Heart right ventricle (tissue), 16 donors: Measurements from ENCODE around the gene SHANK1. TPM values are rescaled to one million over a fixed set of nuclear protein-coding genes. Genes with fewer than 3 reads are reported as not detected.
A peak's percentile ranks its signal among the peaks of the same experiment; 100 is the strongest.
"Not testable (repeated sequence)": the region's sequence is repeated elsewhere in the genome, so short reads cannot be mapped to it uniquely, and the experiment has no call there.

Experiments used
- ATAC-seq, 8 donors: fragments of 200-7000 bp; cut with Tn5 transposase; one replicate each; pipeline ENCODE4 v1.9.1; 2020; ENCODE audit warnings: mild to moderate bottlenecking in 8 of 8, moderate library complexity in 8 of 8, moderate number of reproducible peaks in 1 of 8
- DNase-seq, 2 donors: peaks; one replicate each; pipeline ENCODE4 v3.0.0-alpha.2; 2020
- H3K27ac ChIP-seq, 10 donors: fragments of 200-600 bp; sonication (generic) in 2 of 10; one replicate each; pipeline versions ENCODE4 v1.5.0 to v1.8.0; 2020 to 2022; ENCODE audit warnings: mild to moderate bottlenecking in 3 of 10
- H3K27me3 ChIP-seq, 7 donors: fragments of 200-600 bp; one replicate each; pipeline ENCODE4 v1.8.0; 2021 to 2022; ENCODE audit warnings: mild to moderate bottlenecking in 2 of 7
- H3K36me3 ChIP-seq, 9 donors: fragments of 200-600 bp; sonication (generic) in 1 of 9; one replicate each; pipeline versions ENCODE4 v1.5.0 to v1.8.0; 2020 to 2022; ENCODE audit warnings: mild to moderate bottlenecking in 2 of 9
- H3K4me1 ChIP-seq, 9 donors: fragments of 200-600 bp; sonication (generic) in 1 of 9; one replicate each; pipeline versions ENCODE4 v1.5.0 to v1.8.0; 2020 to 2022; ENCODE audit warnings: mild to moderate bottlenecking in 4 of 9
- H3K4me3 ChIP-seq, 10 donors: fragments of 200-600 bp; sonication (generic) in 2 of 10; one replicate each; pipeline versions ENCODE4 v1.5.0 to v1.8.0; 2020 to 2022; ENCODE audit warnings: mild to moderate bottlenecking in 7 of 10, moderate library complexity in 2 of 10
- H3K9me3 ChIP-seq, 11 donors: fragments of 200-600 bp in 10 of 11; sonication (generic) in 2 of 11; one replicate each; pipeline versions ENCODE4 v1.5.0 to v1.8.0; 2013 to 2022; ENCODE audit warnings: mild to moderate bottlenecking in 2 of 11, control low read depth in 1 of 11, moderate library complexity in 1 of 11
- CTCF ChIP-seq, 9 donors: fragments of 200-600 bp; sonication (generic) in 2 of 9; IDR thresholded peaks; one replicate each; pipeline versions ENCODE4 v1.5.0 to v1.8.0; 2021 to 2022; ENCODE audit warnings: antibody characterized with exemption in 9 of 9, mild to moderate bottlenecking in 5 of 9, moderate library complexity in 1 of 9
- WGBS, 2 donors: extraction: QIAGEN DNeasy Blood & Tissue Kit; methylation state at CpG; one replicate each; pipeline ENCODE4 v1.1.7; 2013; ENCODE audit warnings: inconsistent platforms in 1 of 2; 5-methylcytosine and 5-hydroxymethylcytosine counted together
- intact Hi-C, 10 donors: fragments of 100-400 bp; cut with DNase I; formaldehyde crosslinking; loops; one replicate each; pipeline versions ENCODE4 v1.11.1 to v1.14.2; 2022
- long read RNA-seq, 3 donors: library from polyadenylated mRNA; unstranded; transcript quantifications; one replicate each; pipeline ENCODE4 v2.0.0, GENCODE V29; 2020 to 2021
- polyA plus RNA-seq, 2 donors: library from polyadenylated mRNA; stranded (reverse); fragments of 200-250 nt; gene quantifications; one replicate each; pipeline ENCODE4 v1.2.3, GENCODE V29; 2013
- total RNA-seq, 10 donors: library from RNA; stranded (reverse); fragmentation: NEBNext Ultra II Directional in 3 of 10; extraction: Animal tissue kit (Norgen Biotek cat#: 25700) in 3 of 10; gene quantifications; one replicate each; pipeline versions ENCODE4 v1.2.1 to v1.2.4, GENCODE V29; 2021 to 2023
- donor health status: Arrhythmogenic right ventricular cardiomyopathy.
- donor health status: ischemic (EF 13 %, LVEDD 7.1; RV severe dilation, severe dysfunction).
- donor health status: healthy with polysubstance abuse.
- donor health status: DM: no; HTN: yes; CAD: no.
- donor health status: DM: no; HTN: no; CAD: no.
- donor health status: ischemic (EF 25% LVEDD 6.9; RV normal size, moderate dysfunction).
- donor health status: ischemic (EF 25% LVEDD 5.7; RV mildly dilated, moderate dysfunction).
- donor health status: healthy.
- donor health status: DM: yes; HTN: yes; CAD: no.
- donor health status: Ischemic cardiomyopathy.
- donor health status: ischemic (EF 35%, LVEDD 5.7; RV mildly dilated, moderate dysfunction).
- donor health status: nonischemic (EF 11% LVEDD 7.7; RV severe dilation, severe dysfunction).
- donor health status: DM: yes; HTN: yes; CAD: no.
- donor health status: PGD.
- donor health status: ischemic (EF 29% LVEDD 5.4; RV normal size, mild dysfunction).
- donor health status: nonischemic (EF 23%, LVEDD 6.1; RV moderate dilation, normal function).

The SHANK1 gene
- 1 to 10 TPM in 2 of 10 donors, under 1 TPM in 7, not detected in 1; 0.23 to 1.5 (median 0.59) TPM for total RNA-seq
- polyA plus RNA-seq, result under 1 TPM; 0.07 to 0.17 TPM
- long read RNA-seq, donor 1, partial matches to known transcripts, result 1 of 1 reads
- long read RNA-seq, donor 1, other reads (novel, unspliced or antisense), result 0 of 1 reads
- long read RNA-seq, donor 2, partial matches to known transcripts, result 0 of 4 reads
- long read RNA-seq, donor 2, other reads (novel, unspliced or antisense), result 2 of 4 reads
- long read RNA-seq, donor 3, result 0 reads

- DNase-seq (no peak), ATAC-seq (no peak)
- TF ChIP-seq CTCF (IDR thresholded peaks at IDR 0.05), result no peak
- peaks cover 0 to 92% (median 71%) of the 10 kb centered on the region in 7 donors for H3K27me3 ChIP-seq
- WGBS, 2 donors, result 0 to 3% methylated on average over 1 to 37 of the region's 47 CpGs
- H3K4me3 ChIP-seq, result peak within 1 kb of the TSS in 9 of 10 donors; percentile 28 to 48 (median 40)
- H3K27ac ChIP-seq, result no peak within 1 kb of the TSS
- H3K4me1 ChIP-seq, result peaks cover 3 to 25% (median 17%) of the 10 kb centered on the region in 9 donors
- no peaks in the 10 kb centered on the region for H3K9me3 ChIP-seq
- intact Hi-C loops, result loop anchor here in 1 of 10 donors (5.0 kb wide), 1 partner anchor 63 kb away; no protein-coding TSS in a partner anchor
- H3K36me3 ChIP-seq, result no peaks in the 10 kb centered on the region
Measured at GRCh38 chr19:50719566-50719965, at the start of gene SHANK1. Gene SHANK1 (minus strand): TSS chr19:50719802. CDS start chr19:50716919, 2,883 bp downstream.

GRCh38 chr19:50768277-50768676 lies 48.7 kb upstream of the SHANK1 start:
- Histone ChIP-seq H3K27ac (no peak overlapping the region), H3K9me3 (peaks cover 0 to 7% (median 0%) of the 10 kb centered on the region in 11 donors), H3K4me1 (no peaks in the 10 kb centered on the region), H3K36me3 (no peaks in the 10 kb centered on the region), H3K27me3 (peaks cover 0 to 72% (median 35%) of the 10 kb centered on the region in 7 donors), H3K4me3 (no peak overlapping the region)
- intact Hi-C loops, result no loop called here
- ATAC-seq (no peak), DNase-seq (no peak)
- TF ChIP-seq CTCF (IDR thresholded peaks at IDR 0.05), result no peak
- WGBS, 2 donors, result 63 to 69% methylated on average over 5 of the region's 5 CpGs

- 33 to 35% methylated on average over 5 of the region's 5 CpGs for WGBS, 2 donors
- intact Hi-C loops, ATAC-seq, H3K27ac ChIP-seq, DNase-seq, H3K36me3 ChIP-seq, H3K4me1 ChIP-seq, H3K9me3 ChIP-seq, H3K4me3 ChIP-seq: not testable (repeated sequence)
- peaks cover 0 to 67% (median 31%) of the 10 kb centered on the region in 7 donors for H3K27me3 ChIP-seq
Measured at GRCh38 chr19:50767263-50767662, 47.7 kb upstream of the SHANK1 start.

GRCh38 chr19:50766746-50767145 lies 47.1 kb upstream of the SHANK1 start:
- H3K27me3 ChIP-seq, result peaks cover 0 to 67% (median 31%) of the 10 kb centered on the region in 7 donors
- intact Hi-C loops, result not testable (repeated sequence)

GRCh38 chr19:50764409-50764808 lies 44.8 kb upstream of the SHANK1 start:
- DNase-seq, result no peak
- no peak for ATAC-seq
- H3K27me3 ChIP-seq, result peaks cover 0 to 52% (median 28%) of the 10 kb centered on the region in 7 donors
- H3K9me3 ChIP-seq, result no peaks in the 10 kb centered on the region
- H3K36me3 ChIP-seq, result no peaks in the 10 kb centered on the region
- intact Hi-C loops, result no loop called here
- TF ChIP-seq CTCF (IDR thresholded peaks at IDR 0.05), result no peak
- no peak overlapping the region for H3K27ac ChIP-seq
- WGBS, 2 donors, result 72 to 76% methylated on average over 7 of the region's 7 CpGs
- no peak overlapping the region for H3K4me3 ChIP-seq
- no peaks in the 10 kb centered on the region for H3K4me1 ChIP-seq

More at GRCh38 chr19:50766746-50767145, 47.1 kb upstream of the SHANK1 start:
- 69 to 72% methylated on average over 12 of the region's 12 CpGs for WGBS, 2 donors
- H3K36me3 ChIP-seq, H3K4me3 ChIP-seq, ATAC-seq, H3K4me1 ChIP-seq, DNase-seq, H3K9me3 ChIP-seq, H3K27ac ChIP-seq: not testable (repeated sequence)

- H3K36me3 ChIP-seq, ATAC-seq, DNase-seq, H3K27ac ChIP-seq, intact Hi-C loops, H3K9me3 ChIP-seq, H3K4me3 ChIP-seq, H3K4me1 ChIP-seq: not testable (repeated sequence)
- peaks cover 0 to 44% (median 22%) of the 10 kb centered on the region in 7 donors for H3K27me3 ChIP-seq
- WGBS, 2 donors, result 66 to 67% methylated on average over 9 to 13 of the region's 13 CpGs
Measured at GRCh38 chr19:50763521-50763920, 43.9 kb upstream of the SHANK1 start.

- H3K27me3 ChIP-seq, result peaks cover 0 to 33% (median 8%) of the 10 kb centered on the region in 7 donors
- H3K36me3 ChIP-seq, intact Hi-C loops, H3K4me3 ChIP-seq, H3K9me3 ChIP-seq, H3K4me1 ChIP-seq, ATAC-seq, DNase-seq, H3K27ac ChIP-seq: not testable (repeated sequence)
- 52 to 60% methylated on average over 3 of the region's 3 CpGs for WGBS, 2 donors
Measured at GRCh38 chr19:50761501-50761900, 41.9 kb upstream of the SHANK1 start.
